Measurements from ENCODE around the gene PCBP1.

GRCh38 chr2:70062270-70062669, 25.0 kb upstream of the PCBP1 start:
- TF ChIP-seq CTCF (IDR thresholded peaks at IDR 0.05) (no peak), EP300 (IDR thresholded peaks at IDR 0.05) (no peak), MAZ (IDR thresholded peaks at IDR 0.05; ENCODE audit: borderline replicate concordance, low read depth, low read length) (no peak)

All from A549 (cell line).